Esophagus squamous epithelium (tissue), 4 donors: ENCODE measurements around the gene KAZN.

Experiments used
- POLR2A ChIP-seq, 4 donors: fragments of 450-650 bp; IDR thresholded peaks; one replicate each; pipeline ENCODE4 v1.6.1; 2017; ENCODE audit warnings: antibody characterized with exemption in 4 of 4, mild to moderate bottlenecking in 4 of 4, moderate library complexity in 3 of 4
- TF ChIP-seq, protein P1 (sequence below), 6 experiments: fragments of 450-650 bp in 4 of 6; fragments of 200-600 bp in 2 of 6; sonication (generic) in 2 of 6; IDR thresholded peaks; one replicate each; pipeline ENCODE4 v1.5.1; 2016 to 2019; ENCODE audit warnings: antibody characterized with exemption in 6 of 6, mild to moderate bottlenecking in 4 of 6, moderate library complexity in 4 of 6

DNA sequence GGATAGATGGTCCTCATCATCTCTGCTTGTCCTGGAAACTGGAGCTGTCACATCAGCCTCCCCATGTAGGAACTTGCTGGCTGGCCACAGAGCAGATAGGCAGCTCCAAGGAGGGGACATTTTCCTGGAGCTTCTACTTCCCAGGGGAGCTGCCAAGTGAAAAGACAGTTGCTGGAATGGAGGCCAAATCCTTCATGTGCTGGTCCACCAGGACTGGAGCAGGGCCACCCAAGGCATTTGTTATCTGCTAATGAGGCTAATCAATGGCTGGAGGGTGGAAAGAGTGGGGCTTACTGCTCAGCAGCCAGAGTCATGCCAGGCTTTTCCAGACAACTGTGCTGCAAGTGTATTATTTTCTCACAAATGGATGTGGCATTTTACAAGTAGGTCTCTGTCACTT lies 22.5 kb downstream of the KAZN start:
- TF ChIP-seq, protein P1, sequence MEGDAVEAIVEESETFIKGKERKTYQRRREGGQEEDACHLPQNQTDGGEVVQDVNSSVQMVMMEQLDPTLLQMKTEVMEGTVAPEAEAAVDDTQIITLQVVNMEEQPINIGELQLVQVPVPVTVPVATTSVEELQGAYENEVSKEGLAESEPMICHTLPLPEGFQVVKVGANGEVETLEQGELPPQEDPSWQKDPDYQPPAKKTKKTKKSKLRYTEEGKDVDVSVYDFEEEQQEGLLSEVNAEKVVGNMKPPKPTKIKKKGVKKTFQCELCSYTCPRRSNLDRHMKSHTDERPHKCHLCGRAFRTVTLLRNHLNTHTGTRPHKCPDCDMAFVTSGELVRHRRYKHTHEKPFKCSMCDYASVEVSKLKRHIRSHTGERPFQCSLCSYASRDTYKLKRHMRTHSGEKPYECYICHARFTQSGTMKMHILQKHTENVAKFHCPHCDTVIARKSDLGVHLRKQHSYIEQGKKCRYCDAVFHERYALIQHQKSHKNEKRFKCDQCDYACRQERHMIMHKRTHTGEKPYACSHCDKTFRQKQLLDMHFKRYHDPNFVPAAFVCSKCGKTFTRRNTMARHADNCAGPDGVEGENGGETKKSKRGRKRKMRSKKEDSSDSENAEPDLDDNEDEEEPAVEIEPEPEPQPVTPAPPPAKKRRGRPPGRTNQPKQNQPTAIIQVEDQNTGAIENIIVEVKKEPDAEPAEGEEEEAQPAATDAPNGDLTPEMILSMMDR (IDR thresholded peaks at IDR 0.05), result no peak
- no peak for TF ChIP-seq POLR2A (IDR thresholded peaks at IDR 0.05)
